Stimulated activated CD8-positive, alpha-beta memory T cell treated with anti-CD3 and anti-CD28 coated beads, Interleukin-4, amount 100 ng/mL, for 1 hour (primary cell): ENCODE results near the gene RINT1.

ENCODE experiments used
- DNase-seq, 2 donors: peaks; one replicate each; pipeline ENCODE4 v3.0.0-alpha.2; 2020; ENCODE audit warnings: low read depth in 2 of 2, low spot score in 1 of 2

RINT1 gene

DNA sequence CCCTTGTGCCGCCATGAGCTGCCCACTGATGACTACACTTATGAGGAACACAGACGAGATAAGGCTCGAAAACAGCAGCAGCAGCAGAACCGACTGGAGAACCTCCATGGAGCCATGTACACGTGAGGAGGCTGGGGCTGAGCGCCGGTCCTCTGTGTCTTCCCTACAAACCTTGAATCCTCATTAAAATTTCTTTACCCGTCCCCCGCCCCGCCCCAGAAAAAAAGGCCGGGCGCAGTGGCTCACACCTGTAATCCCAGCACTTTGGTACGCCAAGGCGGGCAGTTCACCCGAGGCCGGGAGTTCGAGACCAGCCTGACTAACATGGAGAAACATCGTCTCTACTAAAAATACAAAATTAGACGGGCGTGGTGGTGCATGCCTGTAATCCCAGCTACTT is 1.5 kb upstream of the RINT1 start:
- no peak for DNase-seq

DNA sequence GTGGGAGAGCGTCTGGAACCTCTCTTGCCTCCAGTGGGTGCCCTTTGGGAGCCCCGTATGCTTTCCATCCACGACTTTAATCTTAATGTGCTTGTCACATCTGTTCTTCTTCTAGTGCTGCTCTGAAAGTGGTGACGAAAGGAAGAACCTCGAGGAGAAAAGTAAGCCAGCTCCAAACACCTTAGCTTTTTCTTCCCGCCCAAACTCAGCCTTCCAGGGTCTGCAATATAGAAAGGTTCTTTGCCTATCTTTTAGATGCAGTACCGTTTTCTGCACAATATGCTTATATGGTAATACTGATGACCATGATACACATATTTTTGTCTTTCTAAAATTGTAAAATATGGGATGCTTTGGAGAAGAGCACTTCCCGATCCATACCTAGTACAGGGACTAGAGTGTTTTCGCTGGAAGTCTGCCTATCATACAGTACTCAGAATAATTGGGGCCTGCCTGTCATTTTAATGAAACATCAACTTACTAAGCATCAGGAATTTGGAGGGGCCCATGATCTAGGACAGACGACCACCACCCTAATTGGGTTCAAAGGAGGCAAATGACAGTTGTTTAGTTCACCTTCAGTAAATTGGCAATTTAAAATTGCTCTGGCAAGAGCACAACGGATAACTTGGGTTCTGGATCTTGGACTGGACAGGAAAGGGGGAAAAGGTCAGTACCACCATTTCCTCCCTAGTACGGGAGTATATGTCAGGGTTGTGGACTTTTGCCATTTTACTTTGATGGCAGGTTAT is 884 bp downstream of the RINT1 start:
- no peak for DNase-seq

DNA sequence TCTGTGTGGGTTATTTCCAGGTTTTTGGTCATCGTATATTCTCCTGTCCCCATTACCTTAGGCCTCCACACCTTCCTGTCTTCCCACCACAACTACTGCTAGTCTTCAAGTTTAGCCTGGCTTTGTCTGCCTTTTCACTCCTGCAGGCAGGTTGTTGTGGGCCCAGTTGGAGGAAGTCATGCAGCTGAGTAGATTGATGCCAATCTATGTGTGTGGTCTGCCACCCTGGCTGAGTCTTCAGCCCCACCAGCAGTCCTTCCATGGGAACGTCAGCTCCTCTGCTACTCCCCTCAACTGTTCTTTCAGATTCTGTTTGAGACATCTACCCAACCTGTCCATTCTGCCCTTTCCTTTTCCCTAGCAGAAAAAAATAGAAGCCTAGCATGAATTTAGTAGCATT is 6.3 kb downstream of the RINT1 start:
- no peak for DNase-seq

DNA sequence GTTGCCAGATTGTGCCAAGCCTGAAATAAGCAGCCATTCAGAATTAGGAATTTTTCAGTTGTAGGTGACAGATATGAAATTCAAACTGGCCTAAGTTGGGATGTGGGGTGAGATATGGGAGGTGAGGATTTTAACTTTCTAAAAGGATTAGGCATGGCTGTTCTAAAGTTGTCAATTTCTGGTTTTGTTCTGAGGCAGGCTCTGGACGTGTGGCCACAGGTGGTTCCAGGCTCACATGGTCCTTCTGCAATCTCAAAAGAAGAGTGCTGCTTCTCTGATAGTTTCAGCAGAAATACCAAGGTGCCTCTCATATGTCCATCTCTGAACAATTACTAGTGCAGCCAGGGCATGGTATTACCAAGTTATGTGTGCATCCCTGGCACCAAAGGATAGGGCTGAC is 27.9 kb downstream of the RINT1 start:
- no peak for DNase-seq

GRCh38 chr7:105565190-105565589 is 33.2 kb downstream of the RINT1 start:
- no peak for DNase-seq

DNA sequence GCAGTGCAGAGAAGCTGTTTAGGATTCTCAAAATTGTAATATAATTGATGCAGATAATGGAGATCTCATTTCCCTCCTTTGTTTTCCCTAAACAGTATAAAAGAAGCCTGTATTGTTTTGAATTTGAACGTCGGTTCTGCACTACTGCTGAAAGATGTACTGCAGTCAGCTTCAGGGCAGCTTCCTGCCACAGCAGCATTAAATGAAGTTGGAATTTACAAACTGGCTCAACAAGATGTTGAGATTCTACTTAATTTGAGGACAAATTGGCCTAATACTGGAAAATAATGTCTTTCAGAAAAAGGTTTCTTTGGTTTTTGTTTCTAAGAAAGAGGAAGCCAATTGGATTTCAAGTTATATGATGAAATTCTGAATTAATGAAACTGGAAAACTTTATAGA is 35.0 kb downstream of the RINT1 start:
- no peak for DNase-seq

GRCh38 chr7:105567821-105568220 is 35.8 kb downstream of the RINT1 start:
- no peak for DNase-seq

- no peak for DNase-seq
Measured at GRCh38 chr7:105571891-105572290, 39.9 kb downstream of the RINT1 start.

GRCh38 chr7:105577251-105577650 is 45.2 kb downstream of the RINT1 start:
- DNase-seq = no peak

DNA sequence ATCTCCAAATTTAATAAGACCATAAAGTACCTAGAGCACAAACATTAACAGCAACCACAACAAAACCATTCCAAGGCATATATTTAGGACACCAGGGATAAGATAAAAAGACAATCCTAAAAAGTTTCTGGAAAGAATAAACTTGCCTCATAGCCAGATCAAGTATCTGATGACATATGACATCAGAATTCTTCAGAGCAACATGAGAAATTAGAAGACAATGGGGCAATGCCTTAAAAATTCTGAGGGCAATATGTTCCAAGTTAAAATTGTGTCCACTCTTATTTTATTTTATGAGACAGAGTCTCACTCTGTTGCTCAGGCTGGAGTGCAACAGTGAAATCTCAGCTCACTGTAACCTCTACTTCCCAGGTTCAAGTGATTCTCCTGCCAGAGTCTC is 46.5 kb downstream of the RINT1 start:
- DNase-seq = no peak

GRCh38 chr7:105580022-105580740 is 48.2 kb downstream of the RINT1 start:
- DNase-seq = no peak

- peak in 1 of 2 donors; percentile 3 for DNase-seq
Measured at GRCh38 chr7:105581066-105581811, 49.2 kb downstream of the RINT1 start, which contains the start of gene EFCAB10. EFCAB10 (minus strand) TSS chr7:105581493; CDS start chr7:105581463, 30 bp downstream.

- DNase-seq = no peak
Measured at GRCh38 chr7:105583061-105583460, 51.1 kb downstream of the RINT1 start.

- no peak for DNase-seq
Measured at GRCh38 chr7:105584165-105584564, 52.2 kb downstream of the RINT1 start.

DNA sequence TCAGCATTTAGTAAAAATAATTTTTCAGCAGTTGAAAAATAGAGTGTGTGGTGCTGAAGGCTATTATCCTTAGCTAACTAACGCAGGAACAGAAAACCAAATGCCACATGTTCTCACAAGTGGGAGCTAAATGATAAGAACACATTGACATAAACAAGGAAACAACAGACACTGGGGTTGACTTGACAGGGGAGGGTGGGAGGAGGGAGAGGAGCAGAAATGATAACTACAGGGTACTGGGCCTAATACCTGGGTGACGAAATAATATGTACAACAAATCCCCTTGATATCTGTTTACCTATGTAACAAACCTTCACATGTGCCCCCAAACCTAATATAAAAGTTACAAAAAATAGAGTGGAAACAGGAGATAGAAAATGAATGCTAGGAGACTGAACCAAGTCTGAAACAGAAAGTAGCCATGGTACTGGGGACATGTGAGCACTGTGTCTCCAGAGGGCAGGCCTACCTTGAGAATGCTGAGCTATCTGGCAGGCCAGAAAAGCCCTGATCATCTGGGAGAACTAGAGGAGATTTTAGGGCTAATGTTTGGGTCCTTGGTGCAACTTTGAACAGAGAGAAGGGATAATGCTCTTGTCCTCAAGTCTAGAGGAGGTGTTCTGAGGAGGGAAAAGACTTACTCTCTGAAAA is 54.0 kb downstream of the RINT1 start:
- no peak for DNase-seq

- no peak for DNase-seq
Measured at GRCh38 chr7:105587909-105588635, 56.1 kb downstream of the RINT1 start.

- DNase-seq = peak in 1 of 2 donors; percentile 22
Measured at GRCh38 chr7:105589356-105590077, 57.5 kb downstream of the RINT1 start.

DNA sequence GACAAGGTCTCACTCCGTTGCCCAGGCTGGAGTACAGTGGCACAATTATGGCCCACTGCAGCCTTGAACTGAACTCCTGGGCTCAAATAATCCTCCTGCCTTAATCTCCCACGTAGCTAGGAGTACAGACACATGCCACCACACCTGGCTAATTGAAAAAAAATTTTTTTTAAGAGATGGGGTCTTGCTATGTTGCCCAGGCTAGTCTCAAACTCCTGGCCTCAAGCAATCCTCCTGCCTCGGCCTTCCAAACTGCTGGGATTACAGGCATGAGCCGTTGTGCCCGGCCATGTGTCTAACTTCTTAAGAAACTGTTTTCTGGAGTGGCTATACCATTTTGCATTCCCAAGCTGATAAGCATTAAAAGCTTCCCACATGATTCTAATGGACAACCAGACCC is 58.8 kb downstream of the RINT1 start:
- no peak for DNase-seq

- no peak for DNase-seq
Measured at GRCh38 chr7:105591522-105591921, 59.5 kb downstream of the RINT1 start.

DNA sequence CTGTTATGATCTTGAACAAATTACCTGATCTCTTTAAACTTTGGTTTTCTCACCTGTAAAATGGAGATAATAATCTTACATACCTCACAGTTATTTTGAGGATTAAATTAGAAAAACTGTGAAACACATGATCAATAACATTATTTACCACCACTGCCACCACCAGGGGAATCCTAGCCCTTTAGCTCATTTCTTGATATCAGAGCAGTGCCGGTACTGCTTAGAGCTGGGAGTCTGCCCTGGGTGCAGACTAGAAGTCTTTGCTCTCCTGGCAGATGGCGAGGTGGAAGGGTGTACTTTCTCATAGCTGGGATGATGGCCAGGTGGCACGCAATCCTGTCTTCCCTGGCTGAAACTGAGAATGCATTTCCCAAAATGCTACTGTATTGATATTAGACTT is 62.0 kb downstream of the RINT1 start:
- no peak for DNase-seq
